ENCODE results near the gene TREX2.

TREX2 gene

GRCh38 chrX:153430796-153431195, 15.1 kb downstream of the TREX2 start:
- DNase-seq (ENCODE audit: low read depth): no peak
- no peak overlapping the region for H3K4me3 ChIP-seq (ENCODE audit: low read depth, low read length)
- TF ChIP-seq CTCF (conservative IDR thresholded peaks at IDR 0.05; ENCODE audit: low read depth, low read length): no peak

GRCh38 chrX:153426204-153426603, 19.7 kb downstream of the TREX2 start:
- H3K4me3 ChIP-seq (ENCODE audit: low read depth, low read length): no peak overlapping the region
- no peak for DNase-seq (ENCODE audit: low read depth)
- TF ChIP-seq CTCF (conservative IDR thresholded peaks at IDR 0.05; ENCODE audit: low read depth, low read length): no peak

GRCh38 chrX:153423652-153424051, 22.2 kb downstream of the TREX2 start:
- peak; percentile 20 for DNase-seq (ENCODE audit: low read depth)
- no peak overlapping the region for H3K4me3 ChIP-seq (ENCODE audit: low read depth, low read length)
- TF ChIP-seq CTCF (conservative IDR thresholded peaks at IDR 0.05; ENCODE audit: low read depth, low read length): no peak

- DNase-seq (ENCODE audit: low read depth): no peak
- no peak for TF ChIP-seq CTCF (conservative IDR thresholded peaks at IDR 0.05; ENCODE audit: low read depth, low read length)
- no peak overlapping the region for H3K4me3 ChIP-seq (ENCODE audit: low read depth, low read length)
Observed at GRCh38 chrX:153421856-153422255, 24.0 kb downstream of the TREX2 start.

GRCh38 chrX:153420851-153421599, 24.8 kb downstream of the TREX2 start:
- no peak for TF ChIP-seq CTCF (conservative IDR thresholded peaks at IDR 0.05; ENCODE audit: low read depth, low read length)
- H3K4me3 ChIP-seq (ENCODE audit: low read depth, low read length): no peak overlapping the region
- no peak for DNase-seq (ENCODE audit: low read depth)

- no peak overlapping the region for H3K4me3 ChIP-seq (ENCODE audit: low read depth, low read length)
- TF ChIP-seq CTCF (conservative IDR thresholded peaks at IDR 0.05; ENCODE audit: low read depth, low read length): no peak
- DNase-seq (ENCODE audit: low read depth): no peak
Observed at GRCh38 chrX:153417637-153418036, 28.2 kb downstream of the TREX2 start.

GRCh38 chrX:153416781-153417450, 28.9 kb downstream of the TREX2 start:
- TF ChIP-seq CTCF (conservative IDR thresholded peaks at IDR 0.05; ENCODE audit: low read depth, low read length): no peak
- no peak for DNase-seq (ENCODE audit: low read depth)
- H3K4me3 ChIP-seq (ENCODE audit: low read depth, low read length): no peak overlapping the region

Measured in choroid plexus epithelial cell (primary cell).